Fibroblast of lung (primary cell): ENCODE results near the gene CDH6. TPM values are rescaled to one million over a fixed set of nuclear protein-coding genes. Genes with fewer than 3 reads are reported as not detected.

ENCODE experiments used
- DNase-seq, 2 donors: peaks; one replicate each; pipeline versions ENCODE4 v3.0.0 to v3.0.0-alpha.2; 2010; ENCODE audit warnings: low read depth in 2 of 2
- H2AFZ ChIP-seq: 2 replicates; pipeline ENCODE4 v1.5.1; 2012; ENCODE audit warnings: low read length, control low read depth, inconsistent platforms
- H3K27ac ChIP-seq: 2 replicates; pipeline ENCODE4 v1.5.1; 2011; ENCODE audit warnings: low read length, control low read depth; ENCODE audit not compliant: insufficient read depth
- H3K27me3 ChIP-seq: 2 replicates; pipeline ENCODE4 v1.5.1; 2011; ENCODE audit warnings: mild to moderate bottlenecking, low read length; ENCODE audit not compliant: control insufficient read depth, insufficient read depth
- H3K36me3 ChIP-seq: 2 replicates; pipeline ENCODE4 v1.5.1; 2011; ENCODE audit warnings: low read length; ENCODE audit not compliant: control insufficient read depth, insufficient read depth
- H3K4me1 ChIP-seq: 2 replicates; pipeline ENCODE4 v1.5.1; 2011; ENCODE audit warnings: low read length; ENCODE audit not compliant: control insufficient read depth, insufficient read depth; ENCODE audit errors: extremely low read depth
- H3K4me2 ChIP-seq: 2 replicates; pipeline ENCODE4 v1.5.1; 2011; ENCODE audit warnings: low read length, control low read depth; ENCODE audit not compliant: insufficient read depth; ENCODE audit errors: extremely low read depth
- H3K4me3 ChIP-seq, 4 experiments: fragments of 200-600 bp in 1 of 4; sonication (generic) in 1 of 4; replicated peaks in 1 of 4; 2 replicates each; pipeline ENCODE4 v1.5.1; 2011 to 2016; ENCODE audit warnings: low read length in 4 of 4, low read depth in 3 of 4, mild to moderate bottlenecking in 3 of 4, control low read depth in 2 of 4, inconsistent platforms in 1 of 4, mixed read lengths in 1 of 4; ENCODE audit not compliant: insufficient read depth in 1 of 4; ENCODE audit errors: control extremely low read depth in 1 of 4
- H3K79me2 ChIP-seq: 2 replicates; pipeline ENCODE4 v1.5.1; 2012; ENCODE audit warnings: mild to moderate bottlenecking, low read length, inconsistent platforms; ENCODE audit not compliant: control insufficient read depth, insufficient read depth
- H3K9ac ChIP-seq: 2 replicates; pipeline ENCODE4 v1.5.1; 2011; ENCODE audit warnings: mild to moderate bottlenecking, low read length, control low read depth; ENCODE audit not compliant: insufficient read depth
- H3K9me3 ChIP-seq: 2 replicates; pipeline ENCODE4 v1.5.1; 2012; ENCODE audit warnings: low read depth, low read length; ENCODE audit not compliant: control insufficient read depth, insufficient read depth
- H4K20me1 ChIP-seq: 2 replicates; pipeline ENCODE4 v1.5.1; 2011; ENCODE audit warnings: low read length; ENCODE audit not compliant: control insufficient read depth, insufficient read depth; ENCODE audit errors: extremely low read depth
- CTCF ChIP-seq, 2 donors: IDR thresholded peaks in 1 of 2; conservative IDR thresholded peaks in 1 of 2; 1 replicate in 1 of 2; 2 replicates in 1 of 2; pipeline ENCODE4 v1.5.1; 2011 to 2012; ENCODE audit warnings: low read length in 2 of 2, control low read depth in 1 of 2, inconsistent platforms in 1 of 2, low read depth in 1 of 2, mild to moderate bottlenecking in 1 of 2
- EZH2 ChIP-seq: IDR thresholded peaks from 2 replicates; pipeline ENCODE4 v1.5.1; 2012; ENCODE audit warnings: low read length, control low read depth, mild to moderate bottlenecking; ENCODE audit errors: missing control alignments
- polyA plus RNA-seq, 2 donors: library from polyadenylated mRNA; depleted of rRNA in 1 of 2; stranded (reverse) in 1 of 2; unstranded in 1 of 2; fragments of >200 nt; gene quantifications; 2 replicates each; pipeline ENCODE4 v1.2.1, GENCODE V29; 2011 to 2012; ENCODE audit warnings: missing spikeins in 1 of 2
- total RNA-seq: library from RNA; depleted of rRNA; stranded (reverse); fragments of >200 nt; gene quantifications from 2 replicates; pipeline ENCODE4 v1.2.1, GENCODE V29; 2014

The CDH6 gene
- total and polyA plus RNA-seq, 2 donors (not counting 1 experiment from before 2014, with no cell fraction given) = 10.4 to 18.8 TPM

GRCh38 chr5:31208043-31208442, 14.6 kb downstream of the CDH6 start:
- H3K9me3 ChIP-seq = no peaks in the 10 kb centered on the region
- H4K20me1 ChIP-seq = no peaks in the 10 kb centered on the region
- no peaks in the 10 kb centered on the region for H3K27me3 ChIP-seq
- H3K79me2 ChIP-seq = no peaks in the 10 kb centered on the region
- H3K4me3 ChIP-seq = no peak overlapping the region
- no peak for DNase-seq
- H3K4me1 ChIP-seq = no peaks in the 10 kb centered on the region
- H2AFZ ChIP-seq = no peak overlapping the region
- H3K9ac ChIP-seq = no peak overlapping the region
- TF ChIP-seq EZH2 (no peak), CTCF (conservative IDR thresholded peaks at IDR 0.05 in 1 of 2, IDR thresholded peaks at IDR 0.05 in 1 of 2; ENCODE audit: low read depth in 1 of 2, low read length in 2 of 2) (no peak)
- no peak overlapping the region for H3K27ac ChIP-seq
- H3K36me3 ChIP-seq = no peaks in the 10 kb centered on the region
- H3K4me2 ChIP-seq = no peak overlapping the region

- no peaks in the 10 kb centered on the region for H3K36me3 ChIP-seq
- H3K4me2 ChIP-seq = no peak overlapping the region
- H3K4me3 ChIP-seq = no peak overlapping the region
- H3K9me3 ChIP-seq = no peaks in the 10 kb centered on the region
- H3K9ac ChIP-seq = no peak overlapping the region
- no peaks in the 10 kb centered on the region for H4K20me1 ChIP-seq
- TF ChIP-seq CTCF (conservative IDR thresholded peaks at IDR 0.05 in 1 of 2, IDR thresholded peaks at IDR 0.05 in 1 of 2; ENCODE audit: low read depth in 1 of 2, low read length in 2 of 2) (no peak), EZH2 (no peak)
- peaks cover 3% of the 10 kb centered on the region for H3K4me1 ChIP-seq
- H3K27ac ChIP-seq = no peak overlapping the region
- no peaks in the 10 kb centered on the region for H3K27me3 ChIP-seq
- H3K79me2 ChIP-seq = no peaks in the 10 kb centered on the region
- no peak for DNase-seq
- no peak overlapping the region for H2AFZ ChIP-seq
Measured at GRCh38 chr5:31209334-31209733, 15.8 kb downstream of the CDH6 start.

- Histone ChIP-seq H3K36me3 (no peaks in the 10 kb centered on the region), H3K9me3 (no peaks in the 10 kb centered on the region), H3K79me2 (no peaks in the 10 kb centered on the region), H3K9ac (no peak overlapping the region), H3K4me1 (peaks cover 3% of the 10 kb centered on the region), H4K20me1 (no peaks in the 10 kb centered on the region), H3K27ac (no peak overlapping the region), H3K27me3 (no peaks in the 10 kb centered on the region), H3K4me2 (no peak overlapping the region), H2AFZ (no peak overlapping the region), H3K4me3 (no peak overlapping the region)
- DNase-seq = no peak
- TF ChIP-seq EZH2 (no peak), CTCF (conservative IDR thresholded peaks at IDR 0.05 in 1 of 2, IDR thresholded peaks at IDR 0.05 in 1 of 2; ENCODE audit: low read depth in 1 of 2, low read length in 2 of 2) (no peak)
Measured at GRCh38 chr5:31211098-31211497, 17.6 kb downstream of the CDH6 start.
